HG03280 (cell line): ENCODE data around the gene CD70.
"Not testable (repeated sequence)": the region's sequence is repeated elsewhere in the genome, so short reads cannot be mapped to it uniquely, and the experiment has no call there.

Source experiments
- ATAC-seq: cut with Tn5 transposase; IDR thresholded peaks from one replicate; pipeline ENCODE4 v1.9.1; 2021; ENCODE audit warnings: mild to moderate bottlenecking, moderate library complexity; ENCODE audit not compliant: unreplicated experiment

CD70 gene

DNA sequence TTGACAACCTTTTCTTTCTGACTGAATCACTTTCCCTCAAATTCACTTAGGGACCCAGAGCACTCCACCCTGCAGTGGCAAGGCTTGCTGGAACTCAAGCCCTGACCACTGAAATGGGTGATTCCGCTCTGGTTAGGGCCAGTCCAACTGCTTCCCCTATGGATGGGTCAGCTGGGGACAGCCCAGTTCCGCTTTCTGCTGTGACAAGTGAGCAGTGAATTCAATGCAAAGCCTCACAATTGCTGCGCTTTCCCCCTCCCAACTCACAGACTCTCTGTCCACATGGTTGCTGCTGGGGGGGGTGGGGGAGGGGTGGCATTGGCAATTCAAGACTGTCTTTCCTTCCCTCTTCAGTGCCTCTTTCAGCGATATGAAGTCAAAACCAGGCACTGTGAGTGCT lies 18.7 kb downstream of the CD70 start:
- ATAC-seq, result no peak

DNA sequence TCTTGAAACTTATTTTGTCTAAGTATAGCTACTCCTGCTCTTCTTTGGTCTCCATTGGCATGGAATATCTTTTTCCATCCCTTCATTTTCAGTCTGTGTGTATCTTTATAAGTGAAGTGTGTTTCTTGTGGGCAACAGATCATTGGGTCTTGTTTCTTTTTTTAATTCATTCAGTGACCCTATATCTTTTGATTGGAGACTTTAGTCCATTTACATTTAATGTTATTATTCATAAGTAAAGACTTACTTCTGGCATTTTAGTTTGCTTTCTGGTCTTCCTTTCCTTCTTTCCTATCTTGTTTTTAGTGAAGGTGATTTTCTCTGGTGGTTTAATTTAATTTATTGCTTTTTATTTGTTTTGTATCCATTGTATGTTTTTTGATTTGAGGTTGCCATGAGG lies 19.8 kb downstream of the CD70 start:
- no peak for ATAC-seq

DNA sequence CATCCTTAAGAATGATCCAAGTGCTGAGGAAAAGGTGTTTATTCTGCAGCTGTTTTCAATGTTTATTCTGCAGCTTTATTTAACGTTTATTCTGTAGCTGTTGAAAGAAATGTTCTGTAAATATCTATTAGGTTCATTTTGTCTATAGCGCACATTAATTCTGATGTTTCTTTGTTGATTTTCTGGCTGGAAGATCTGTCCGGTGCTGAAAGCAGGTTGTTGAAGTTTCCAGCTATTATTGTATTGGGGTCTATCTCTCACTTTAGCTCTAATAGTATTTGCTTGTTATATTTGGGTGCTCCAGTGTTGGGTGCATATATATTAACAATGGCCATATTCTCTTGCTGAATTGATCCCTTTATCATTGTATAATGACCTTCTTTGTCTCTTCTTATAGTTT lies 20.2 kb downstream of the CD70 start:
- ATAC-seq, result no peak

DNA sequence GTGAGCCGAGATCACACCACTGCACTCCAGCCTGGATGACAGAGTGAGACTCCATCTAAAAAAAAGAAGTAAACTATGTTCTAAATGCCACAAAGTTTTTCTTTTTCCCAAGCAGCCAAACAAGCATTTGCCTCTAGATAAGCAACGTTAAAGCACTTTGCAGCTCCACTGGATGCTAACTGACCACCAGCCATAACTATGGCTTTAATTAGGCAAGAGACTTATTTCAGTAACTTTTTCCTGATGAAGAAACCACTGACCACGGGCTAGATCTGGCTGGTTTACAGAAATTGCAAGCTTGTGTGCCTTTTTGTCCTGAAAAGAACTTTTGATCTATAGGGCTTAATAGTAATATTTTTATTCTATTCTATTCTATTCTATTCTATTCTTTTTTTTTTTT lies 22.1 kb downstream of the CD70 start:
- ATAC-seq, result no peak

DNA sequence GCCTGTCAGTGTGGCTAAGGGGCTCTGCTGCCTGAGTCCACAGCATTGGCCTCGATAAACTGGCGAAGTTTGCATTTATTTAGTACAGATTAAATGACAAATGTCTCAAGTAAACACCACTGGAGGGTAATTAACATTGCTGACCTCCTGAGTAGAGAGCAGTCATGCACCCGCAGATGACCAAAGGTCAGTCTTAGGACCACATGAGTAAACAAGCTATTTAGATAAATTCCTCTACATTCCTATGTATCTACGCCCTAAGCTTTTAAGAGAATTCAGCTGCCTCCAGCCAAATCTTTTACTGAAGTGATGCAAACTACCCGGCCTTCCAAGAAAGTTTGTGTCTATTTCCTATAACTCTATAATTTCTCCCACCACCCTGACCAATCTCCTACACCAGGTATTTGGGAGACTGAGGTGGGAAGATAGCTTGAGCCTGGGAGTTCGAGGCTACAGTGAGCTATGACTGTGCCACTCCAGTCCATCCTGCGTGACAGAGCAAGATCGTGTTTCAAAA lies 22.9 kb downstream of the CD70 start:
- no peak for ATAC-seq

DNA sequence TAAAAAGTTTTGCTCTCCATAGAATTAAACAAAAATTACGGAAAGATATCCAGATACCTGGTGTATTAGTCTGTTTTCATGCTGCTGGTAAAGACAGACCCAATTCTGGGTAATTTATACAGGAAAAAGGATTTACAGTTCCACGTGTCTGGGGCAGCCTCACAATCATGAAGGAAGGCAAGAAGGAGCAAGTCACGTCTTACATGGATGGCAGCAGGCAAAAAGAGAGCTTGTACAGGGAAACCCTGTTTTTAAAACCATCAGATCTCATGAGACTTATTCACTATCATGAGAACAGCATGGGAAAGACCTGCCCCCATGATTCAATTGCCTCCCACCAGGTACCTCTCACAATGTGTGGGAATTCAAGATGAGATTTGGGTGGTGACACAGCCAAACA lies 24.2 kb downstream of the CD70 start:
- not testable (repeated sequence) for ATAC-seq

DNA sequence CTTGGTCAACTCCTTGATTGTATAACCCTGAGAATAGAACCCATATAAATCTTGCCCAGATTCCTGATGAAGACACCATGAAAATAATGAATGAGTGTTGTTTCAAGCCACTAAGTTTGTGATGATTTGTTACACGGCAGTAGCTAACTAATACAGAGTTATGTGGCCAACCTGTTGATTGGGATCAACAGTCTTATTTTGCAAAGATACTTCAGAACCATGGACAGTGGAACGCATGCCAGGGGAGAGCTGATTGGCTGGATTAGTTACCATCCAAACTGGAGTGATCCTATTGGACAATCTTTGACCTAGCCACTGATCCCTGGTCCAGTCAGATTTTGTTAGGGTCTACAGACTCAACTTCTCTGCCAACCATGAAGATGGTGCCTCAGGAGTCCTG lies 26.6 kb downstream of the CD70 start:
- no peak for ATAC-seq

DNA sequence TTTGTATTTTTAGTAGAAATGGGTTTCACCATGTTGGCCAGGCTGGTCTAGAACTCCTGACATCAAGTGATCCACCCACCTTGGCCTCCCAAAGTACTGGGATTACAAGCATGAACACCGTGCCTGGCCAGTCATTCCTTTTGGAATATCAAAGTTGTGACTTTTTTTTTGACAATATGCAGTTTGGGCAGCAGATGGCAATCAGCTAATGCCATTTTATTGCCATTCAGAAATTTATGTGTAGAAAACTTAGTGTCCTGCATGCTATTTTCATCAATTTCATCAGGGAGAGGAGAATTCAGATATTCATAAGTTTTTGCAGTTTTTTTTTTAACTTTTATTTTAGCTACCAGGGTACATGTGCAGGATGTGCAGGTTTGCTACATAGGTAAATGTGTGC lies 28.5 kb downstream of the CD70 start:
- ATAC-seq, result not testable (repeated sequence)

DNA sequence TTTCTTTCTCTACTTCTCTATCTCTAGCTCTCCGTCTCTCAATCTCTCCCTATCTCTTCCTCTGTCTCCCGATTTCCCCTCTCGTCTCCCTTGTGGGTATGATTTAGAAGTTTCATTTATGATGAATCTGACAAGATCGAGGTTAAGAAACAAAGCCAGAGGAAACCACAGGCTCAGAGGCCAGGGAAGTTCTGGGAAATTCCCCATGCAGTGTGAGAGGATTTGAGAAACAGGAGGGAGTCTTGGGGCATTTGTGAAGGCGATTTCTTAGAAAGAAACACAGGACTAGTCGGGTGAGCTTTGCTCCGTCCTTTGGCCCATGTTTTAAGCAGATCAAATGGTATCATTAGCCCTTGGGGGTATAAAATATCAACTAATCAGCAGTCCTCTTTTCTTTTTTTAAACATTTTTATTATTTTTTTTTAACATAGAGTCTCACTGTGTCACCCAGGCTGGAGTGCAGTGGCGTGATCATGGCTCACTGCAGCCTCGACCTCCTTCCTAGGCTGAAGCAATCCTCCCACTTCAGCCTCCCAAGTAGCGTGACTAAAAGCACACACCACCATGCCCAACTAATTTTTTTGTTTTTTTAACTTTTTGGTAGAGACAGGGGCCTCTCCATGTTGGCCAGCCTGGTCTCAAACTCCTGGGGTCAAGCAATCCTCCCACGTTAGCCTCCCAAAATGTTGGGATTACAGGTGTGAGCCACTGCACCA lies 34.3 kb downstream of the CD70 start:
- ATAC-seq, result no peak

DNA sequence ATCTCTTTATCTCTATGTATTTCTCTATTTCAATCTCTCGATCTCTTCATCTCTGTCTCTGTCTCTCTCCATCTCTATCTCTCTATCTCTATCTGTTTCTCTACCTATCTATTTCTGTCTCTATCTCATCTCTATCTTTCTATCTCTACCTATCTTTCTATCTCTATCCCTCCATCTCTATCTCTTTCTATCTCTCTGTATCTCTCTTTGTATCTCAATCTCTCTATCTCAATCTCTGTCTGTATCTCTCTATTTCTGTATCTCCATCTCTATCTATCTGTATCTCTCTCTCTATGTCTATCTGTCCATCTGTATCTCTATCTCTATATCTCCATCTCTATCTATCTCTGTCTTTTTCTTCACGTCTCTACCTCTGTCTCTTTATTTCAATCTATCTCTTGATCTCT lies 34.9 kb downstream of the CD70 start:
- ATAC-seq, result no peak

DNA sequence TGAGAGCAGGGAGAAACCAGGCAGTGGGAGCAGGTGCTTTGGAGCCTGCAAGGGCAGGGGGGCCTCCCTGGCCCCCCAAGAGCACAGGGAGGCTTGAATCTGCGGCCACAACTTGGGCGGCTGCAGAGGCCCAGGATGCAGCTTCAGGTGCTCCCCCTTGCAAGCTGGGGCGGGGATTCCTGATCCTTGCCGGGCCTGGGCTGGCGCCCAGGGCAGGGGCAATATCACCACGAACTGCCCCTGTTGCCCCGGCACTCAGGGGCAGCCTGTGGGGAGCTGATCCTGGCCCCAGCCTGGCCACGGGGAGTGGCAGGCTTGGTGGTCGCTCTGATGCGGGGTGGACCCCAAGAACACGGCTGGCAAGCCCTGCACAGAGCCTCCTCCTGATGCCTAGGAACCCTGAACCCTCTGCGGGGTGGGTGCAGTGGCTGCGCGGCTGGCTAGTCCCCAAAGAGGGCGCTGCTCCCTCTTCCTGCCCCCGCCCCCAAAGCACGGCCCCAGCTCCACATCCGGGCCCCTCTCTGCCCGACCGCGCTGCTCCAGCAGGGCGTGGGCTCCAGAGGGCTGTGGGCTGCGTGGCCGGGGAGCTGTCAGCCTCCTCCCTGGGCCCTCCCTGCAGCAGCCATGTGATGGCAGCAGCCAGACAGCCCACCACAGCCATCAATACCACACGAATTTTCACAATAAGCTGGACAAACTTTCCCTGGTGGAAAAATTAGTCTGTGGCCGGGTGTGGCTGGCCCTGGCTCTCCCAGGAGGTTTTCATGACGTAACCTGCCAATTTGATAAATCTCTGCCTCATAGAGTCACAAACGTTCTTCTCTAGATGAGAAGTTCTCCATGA lies 39.1 kb downstream of the CD70 start:
- no peak for ATAC-seq

DNA sequence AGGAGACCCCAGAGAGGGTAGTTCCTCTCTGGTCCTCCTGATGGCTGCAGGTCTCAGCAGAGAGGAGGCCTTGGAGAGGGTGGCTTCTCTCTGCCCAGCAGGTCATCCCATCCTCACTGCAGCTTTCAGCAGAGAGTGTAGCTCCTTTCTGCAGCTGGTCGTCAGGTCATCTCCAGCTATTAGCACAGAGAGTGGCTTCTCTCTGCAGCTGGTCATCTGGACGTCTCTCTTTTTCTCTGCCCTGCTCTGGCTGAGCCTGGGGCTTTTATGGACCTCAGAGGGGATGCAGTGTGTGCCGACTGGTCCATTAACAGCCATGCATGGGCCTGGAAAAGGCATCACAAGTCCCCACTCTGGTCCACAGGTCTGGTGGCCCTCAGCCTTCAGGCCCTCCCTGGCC lies 39.9 kb downstream of the CD70 start:
- no peak for ATAC-seq

DNA sequence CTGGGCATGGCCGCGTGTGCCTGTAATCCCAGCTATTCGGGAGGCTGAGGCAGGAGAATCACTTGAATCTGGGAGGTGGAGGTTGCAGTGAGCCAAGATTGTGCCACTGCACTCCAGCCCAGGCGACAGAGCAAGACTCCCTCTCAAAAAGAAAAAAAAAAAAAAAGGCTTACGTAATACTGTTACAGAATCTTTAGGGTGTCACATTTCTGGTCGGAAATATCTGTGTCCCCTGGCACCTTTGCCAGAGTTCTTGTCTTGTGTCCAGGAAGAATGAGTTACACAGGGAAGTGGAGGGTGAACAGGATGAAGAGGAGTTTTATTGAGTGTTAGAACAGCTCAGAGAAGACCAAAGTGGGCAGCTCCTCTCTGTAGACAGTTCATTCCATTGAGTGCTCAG lies 40.3 kb downstream of the CD70 start:
- not testable (repeated sequence) for ATAC-seq

DNA sequence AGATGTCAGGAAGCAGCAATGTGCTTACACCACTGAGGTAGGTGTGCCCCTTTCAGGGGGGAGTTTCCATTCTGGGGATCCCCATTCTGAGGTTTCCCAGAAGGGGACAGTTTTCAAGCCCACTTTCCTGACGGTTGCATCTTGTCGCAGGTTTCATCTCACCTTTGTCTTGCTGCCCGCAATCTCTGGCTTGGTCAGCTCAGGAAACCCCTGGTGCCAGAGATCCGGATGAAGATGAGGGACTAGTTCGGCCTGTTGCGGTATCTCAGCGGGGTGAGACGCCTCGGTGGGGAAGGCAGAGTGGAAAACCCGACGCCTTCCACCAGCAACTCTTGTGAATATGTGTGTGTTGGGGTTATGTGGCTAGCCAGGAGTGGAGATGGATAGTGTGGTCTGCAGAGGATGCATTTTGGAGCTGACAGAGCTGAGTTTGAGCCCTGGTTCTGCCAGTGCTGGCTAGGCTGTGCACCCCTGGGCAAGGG lies 47.0 kb downstream of the CD70 start:
- ATAC-seq, result no peak

DNA sequence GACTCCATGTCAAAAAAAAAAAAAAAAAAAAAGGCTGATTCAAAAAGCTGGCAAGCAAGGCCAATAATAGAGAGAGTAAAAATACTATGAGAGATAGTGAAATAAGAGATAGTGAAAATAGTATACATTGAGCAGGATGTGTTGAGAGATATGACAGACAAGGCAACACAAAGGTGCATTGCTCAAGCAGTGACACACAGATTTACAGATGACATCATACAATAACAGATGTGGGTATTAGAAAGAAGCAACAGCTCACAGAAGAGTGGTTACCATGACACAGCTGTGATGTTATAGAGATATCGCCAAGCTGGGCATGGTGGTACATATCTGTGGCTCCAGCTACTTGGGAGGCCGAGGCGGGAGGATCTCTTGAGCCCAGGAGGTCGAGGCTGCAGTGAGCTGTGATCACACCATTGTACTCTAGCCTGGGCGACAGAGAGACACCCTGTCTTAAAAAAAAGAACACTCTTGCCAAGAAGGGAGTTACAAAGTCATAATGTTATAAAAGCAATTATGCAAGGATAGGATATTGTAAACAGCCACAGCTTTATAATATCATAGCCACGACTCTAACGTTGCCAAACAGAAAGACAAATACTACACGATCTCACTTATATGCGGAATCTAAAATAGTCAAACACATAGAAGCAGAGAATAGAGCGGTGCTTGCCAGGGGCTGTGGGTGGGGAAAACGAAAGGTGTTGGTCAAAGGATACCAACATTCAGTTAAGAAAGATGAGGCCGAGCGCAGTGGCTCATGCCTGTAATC lies 49.8 kb downstream of the CD70 start:
- ATAC-seq, result no peak

DNA sequence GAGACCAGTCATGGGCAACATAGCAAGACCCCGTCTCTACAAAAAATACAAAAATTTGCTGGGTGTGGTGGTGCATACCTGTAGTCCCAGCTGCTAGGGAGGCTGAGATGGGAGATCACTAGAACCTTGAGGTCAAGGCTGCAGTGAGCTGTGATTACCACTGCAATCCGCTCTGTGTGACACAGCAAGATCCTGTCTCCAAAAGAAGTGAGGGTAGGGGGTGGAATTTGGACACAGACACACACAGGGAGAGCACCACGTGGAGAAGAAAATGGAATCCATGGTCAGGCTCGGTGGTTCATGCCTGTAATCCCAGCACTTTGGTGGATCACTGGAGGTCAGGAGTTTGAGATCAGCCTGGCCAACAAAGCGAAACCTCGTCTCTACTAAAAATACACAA lies 51.4 kb downstream of the CD70 start:
- ATAC-seq, result no peak
